Central memory CD8-positive, alpha-beta T cell (primary cell): ENCODE data around the gene KRT20.

ENCODE experiments used
- ATAC-seq: fragments of 150-1000 bp; cut with Tn5 transposase; replicated peaks from 2 replicates; pipeline ENCODE4 v1.10.0; 2022; ENCODE audit warnings: mild to moderate bottlenecking, moderate FRiP score, moderate number of reproducible peaks; ENCODE audit not compliant: poor library complexity, severe bottlenecking; ENCODE audit errors: extremely low read depth
- DNase-seq, 2 donors: peaks; one replicate each; pipeline ENCODE4 v3.0.0; 2021; ENCODE audit warnings: low spot score in 2 of 2
- H3K27ac Mint-ChIP-seq: one replicate; pipeline ENCODE4 v1.8.0; 2022; ENCODE audit warnings: low read depth, mild to moderate bottlenecking, moderate library complexity, mixed read lengths
- H3K27me3 Mint-ChIP-seq: one replicate; pipeline ENCODE4 v1.8.0; 2022; ENCODE audit warnings: mixed read lengths
- H3K36me3 Mint-ChIP-seq: one replicate; pipeline ENCODE4 v1.8.0; 2022; ENCODE audit warnings: mild to moderate bottlenecking, moderate library complexity, mixed read lengths; ENCODE audit not compliant: insufficient read depth
- H3K4me1 Mint-ChIP-seq: one replicate; pipeline ENCODE4 v1.8.0; 2022; ENCODE audit warnings: mixed read lengths
- H3K4me3 Mint-ChIP-seq: one replicate; pipeline ENCODE4 v1.8.0; 2022; ENCODE audit warnings: mild to moderate bottlenecking, moderate library complexity, mixed read lengths
- H3K9me3 Mint-ChIP-seq: one replicate; pipeline ENCODE4 v1.8.0; 2022; ENCODE audit warnings: mixed read lengths

Gene KRT20

GRCh38 chr17:40886090-40886489 is 1.0 kb upstream of the KRT20 start:
- Mint-ChIP-seq H3K9me3 (no peaks in the 10 kb centered on the region), H3K27me3 (peaks cover 54% of the 10 kb centered on the region), H3K27ac (no peak overlapping the region), H3K36me3 (no peaks in the 10 kb centered on the region), H3K4me1 (no peaks in the 10 kb centered on the region), H3K4me3 (no peak overlapping the region)
- no peak for DNase-seq
- ATAC-seq: no peak

GRCh38 chr17:40883626-40884334 is 1.3 kb downstream of the KRT20 start:
- ATAC-seq: no peak
- Mint-ChIP-seq H3K36me3 (no peaks in the 10 kb centered on the region), H3K9me3 (no peaks in the 10 kb centered on the region), H3K27ac (no peak overlapping the region), H3K4me1 (no peaks in the 10 kb centered on the region), H3K27me3 (peaks cover 31% of the 10 kb centered on the region), H3K4me3 (no peak overlapping the region)
- DNase-seq: no peak

DNA sequence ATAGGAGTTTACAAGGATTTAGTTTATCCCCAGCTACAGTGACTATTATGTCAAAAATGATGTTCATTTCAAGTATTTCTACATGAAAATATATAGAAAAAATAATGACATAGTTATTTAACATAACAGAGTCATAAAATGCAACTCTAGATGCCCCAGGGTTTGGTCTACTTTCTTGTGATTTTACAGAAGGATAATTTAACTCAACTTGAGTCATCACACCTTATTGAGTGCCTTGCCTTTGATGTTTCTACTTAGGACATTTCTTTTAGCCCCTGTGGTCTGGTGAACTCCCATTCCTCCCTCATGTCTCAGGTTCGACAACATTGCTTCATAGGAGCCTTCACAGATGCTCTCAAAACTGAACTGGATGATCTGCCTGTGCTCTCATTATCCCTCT is 2.0 kb downstream of the KRT20 start:
- Mint-ChIP-seq H3K4me3 (no peak overlapping the region), H3K4me1 (no peaks in the 10 kb centered on the region), H3K27ac (no peak overlapping the region), H3K9me3 (no peaks in the 10 kb centered on the region), H3K36me3 (no peaks in the 10 kb centered on the region), H3K27me3 (peaks cover 23% of the 10 kb centered on the region)
- ATAC-seq: no peak
- DNase-seq: no peak

GRCh38 chr17:40879026-40879425 is 6.0 kb downstream of the KRT20 start:
- DNase-seq (no peak), ATAC-seq (no peak)
- Mint-ChIP-seq H3K36me3 (peaks cover 2% of the 10 kb centered on the region), H3K27ac (no peak overlapping the region), H3K27me3 (peaks cover 12% of the 10 kb centered on the region), H3K4me1 (no peaks in the 10 kb centered on the region), H3K4me3 (no peak overlapping the region), H3K9me3 (no peaks in the 10 kb centered on the region)

- Mint-ChIP-seq H3K27me3 (peaks cover 6% of the 10 kb centered on the region), H3K27ac (no peak overlapping the region), H3K9me3 (no peaks in the 10 kb centered on the region), H3K36me3 (peaks cover 2% of the 10 kb centered on the region), H3K4me1 (no peaks in the 10 kb centered on the region), H3K4me3 (no peak overlapping the region)
- ATAC-seq (no peak), DNase-seq (no peak)
These were observed 7.0 kb downstream of the KRT20 start for GRCh38 chr17:40878044-40878443.

- no peaks in the 10 kb centered on the region for H3K4me1 Mint-ChIP-seq
- no peak overlapping the region for H3K4me3 Mint-ChIP-seq
- DNase-seq (no peak), ATAC-seq (no peak)
- H3K36me3 Mint-ChIP-seq: peaks cover 2% of the 10 kb centered on the region
- peaks cover 40% of the 10 kb centered on the region for H3K27me3 Mint-ChIP-seq
- no peaks in the 10 kb centered on the region for H3K9me3 Mint-ChIP-seq
- H3K27ac Mint-ChIP-seq: no peak overlapping the region
These were observed 11.2 kb downstream of the KRT20 start for GRCh38 chr17:40873801-40874200.

DNA sequence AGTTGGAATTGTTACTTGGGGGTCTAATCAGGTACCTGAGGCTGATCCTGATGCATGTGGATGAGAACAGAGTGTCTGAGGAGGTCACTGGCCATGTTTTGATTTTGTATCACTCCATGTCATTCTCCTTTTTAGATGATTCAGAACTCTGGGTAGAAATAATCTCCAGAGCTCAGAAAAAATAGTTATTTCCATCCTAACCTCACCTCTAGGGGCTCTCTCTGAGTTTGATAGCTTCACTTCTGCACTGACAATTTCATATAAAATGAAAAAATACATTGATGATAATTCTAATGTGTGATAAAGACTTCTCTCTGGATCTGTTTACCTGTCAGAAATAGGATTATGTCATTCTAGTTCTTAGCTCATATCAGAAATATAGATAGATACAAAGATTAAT is 11.8 kb downstream of the KRT20 start:
- Mint-ChIP-seq H3K4me3 (no peak overlapping the region), H3K27ac (no peak overlapping the region), H3K4me1 (no peaks in the 10 kb centered on the region), H3K9me3 (no peaks in the 10 kb centered on the region), H3K27me3 (peaks cover 40% of the 10 kb centered on the region), H3K36me3 (peaks cover 2% of the 10 kb centered on the region)
- DNase-seq: no peak
- no peak for ATAC-seq

DNA sequence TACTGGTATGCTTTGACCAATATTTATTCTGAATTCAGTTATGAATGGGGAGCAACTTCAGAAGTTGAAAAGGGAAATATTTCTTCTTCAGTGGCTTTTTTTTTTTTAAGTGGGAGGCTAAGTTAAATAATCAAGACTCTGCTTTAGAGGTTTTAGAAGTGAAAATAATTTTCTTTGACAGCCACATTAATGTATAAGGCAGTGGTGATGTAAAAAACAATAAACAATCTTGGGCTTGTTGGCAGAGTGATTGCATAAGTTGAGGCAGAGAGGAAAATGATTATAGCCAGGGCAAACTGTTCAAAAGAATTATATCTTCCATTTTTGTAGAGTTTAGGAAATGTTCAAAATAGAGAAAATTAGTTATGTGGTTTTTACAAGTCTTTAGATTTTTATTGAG is 12.6 kb downstream of the KRT20 start:
- peaks cover 2% of the 10 kb centered on the region for H3K36me3 Mint-ChIP-seq
- no peak overlapping the region for H3K27ac Mint-ChIP-seq

DNA sequence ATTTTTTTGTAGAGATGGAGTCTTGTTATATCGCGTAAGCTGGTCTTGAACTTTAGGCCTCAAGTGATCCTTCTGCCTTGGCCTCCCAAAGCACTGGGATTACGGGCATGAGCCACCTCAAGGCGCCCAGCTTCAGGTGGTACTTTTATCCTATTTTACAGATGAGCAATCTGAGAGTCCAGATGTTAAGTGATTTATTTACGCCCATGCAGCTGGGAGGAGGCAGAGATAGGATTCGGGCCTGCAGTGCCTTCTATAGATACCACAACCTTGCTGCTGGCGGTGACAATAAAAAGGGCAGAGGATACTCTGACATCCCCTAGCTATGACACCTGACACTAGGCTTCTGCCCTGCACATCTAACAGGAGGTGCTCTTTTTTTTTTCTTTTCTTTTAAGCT is 13.7 kb downstream of the KRT20 start:
- Mint-ChIP-seq H3K4me3 (no peak overlapping the region), H3K27me3 (peaks cover 57% of the 10 kb centered on the region), H3K4me1 (no peaks in the 10 kb centered on the region), H3K27ac (no peak overlapping the region), H3K36me3 (no peaks in the 10 kb centered on the region), H3K9me3 (no peaks in the 10 kb centered on the region)
- no peak for DNase-seq
- no peak for ATAC-seq

More for the DNA sequence above, 12.6 kb downstream of the KRT20 start:
- no peaks in the 10 kb centered on the region for H3K4me1 Mint-ChIP-seq
- no peak overlapping the region for H3K4me3 Mint-ChIP-seq
- H3K9me3 Mint-ChIP-seq: no peaks in the 10 kb centered on the region
- H3K27me3 Mint-ChIP-seq: peaks cover 46% of the 10 kb centered on the region
- no peak for DNase-seq
- no peak for ATAC-seq

- ATAC-seq (no peak), DNase-seq (no peak)
- Mint-ChIP-seq H3K27ac (no peak overlapping the region), H3K36me3 (no peaks in the 10 kb centered on the region), H3K4me1 (no peaks in the 10 kb centered on the region), H3K9me3 (no peaks in the 10 kb centered on the region), H3K4me3 (no peak overlapping the region), H3K27me3 (peaks cover 58% of the 10 kb centered on the region)
These were observed 14.9 kb downstream of the KRT20 start for GRCh38 chr17:40870136-40870535.

- Mint-ChIP-seq H3K9me3 (no peaks in the 10 kb centered on the region), H3K36me3 (no peaks in the 10 kb centered on the region), H3K4me3 (no peak within 1 kb of the TSS), H3K4me1 (no peaks in the 10 kb centered on the region), H3K27me3 (peaks cover 57% of the 10 kb centered on the region), H3K27ac (no peak within 1 kb of the TSS)
- ATAC-seq (no peak), DNase-seq (no peak)
These were observed 18.2 kb downstream of the KRT20 start, which contains the start of gene KRT12 for GRCh38 chr17:40866838-40867237. Gene KRT12, minus strand, starts transcription at chr17:40867223. Its CDS starts 37 bp downstream, at chr17:40867186.

DNA sequence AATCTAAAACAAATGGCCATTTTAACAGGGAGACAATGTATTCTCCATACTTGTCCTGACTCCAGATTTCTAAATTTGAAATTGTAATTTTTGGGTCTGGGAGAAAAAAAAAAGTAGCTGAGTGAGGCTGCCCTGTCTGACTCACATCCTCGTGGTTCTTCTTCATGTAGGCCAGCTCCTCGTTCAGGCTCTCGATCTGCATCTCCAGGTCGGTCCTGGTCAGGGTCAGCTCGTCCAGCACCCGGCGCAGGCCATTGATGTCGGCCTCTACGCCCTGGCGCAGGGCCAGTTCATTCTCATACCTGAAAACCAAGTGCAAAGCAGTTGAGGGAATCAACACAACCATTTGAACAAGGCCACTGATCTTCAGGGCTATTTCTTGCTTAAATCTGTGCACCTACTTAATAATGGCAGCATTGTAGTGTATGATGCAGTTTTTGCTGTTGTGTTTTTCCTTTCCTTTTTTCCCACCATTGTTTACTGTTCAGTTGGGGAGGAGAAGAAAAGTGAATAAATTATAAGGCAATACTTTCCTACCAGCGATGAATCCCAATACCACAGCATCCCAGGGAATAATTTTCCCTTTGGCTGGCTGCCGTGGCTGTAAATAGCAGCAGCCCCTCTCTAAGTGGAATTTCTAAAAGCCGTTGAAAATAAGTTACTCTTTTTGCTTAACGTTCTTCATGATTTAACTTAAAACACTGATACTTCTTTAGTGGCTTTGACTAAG is 20.2 kb downstream of the KRT20 start:
- Mint-ChIP-seq H3K36me3 (no peaks in the 10 kb centered on the region), H3K27ac (no peak overlapping the region), H3K4me3 (no peak overlapping the region), H3K4me1 (no peaks in the 10 kb centered on the region), H3K9me3 (no peaks in the 10 kb centered on the region), H3K27me3 (peaks cover 61% of the 10 kb centered on the region)
- ATAC-seq: no peak
- DNase-seq: no peak
